Caco-2 (cell line): ENCODE results near the gene SIK3. TPM values are rescaled to one million over a fixed set of nuclear protein-coding genes. Genes with fewer than 3 reads are reported as not detected.

Experiments used
- BruUV-seq: library from RNA; stranded (reverse); fragments of 400-500 nt; replicated peaks from 2 replicates; lab custom pipeline; 2021; lab: Mats Ljungman, UMichigan
- CTCF ChIA-PET: fragments of 300-600 bp; sonication (Branson Sonifier 250); formaldehyde crosslinking; loops from one replicate; lab custom pipeline; 2022; ENCODE audit warnings: antibody characterized with exemption; lab: Charles Lee
- POLR2A ChIA-PET: fragments of 300-600 bp; sonication (Branson Sonifier 250); formaldehyde crosslinking; loops from one replicate; lab custom pipeline; 2022; ENCODE audit warnings: antibody characterized with exemption; lab: Charles Lee
- DNase-seq, 2 experiments: peaks; one replicate each; pipeline versions ENCODE4 v3.0.0 to v3.0.0-alpha.2; 2020 to 2022
- H3K27me3 ChIP-seq: replicated peaks from 2 replicates; pipeline ENCODE4 v1.6.0; 2011; ENCODE audit warnings: low read length; ENCODE audit not compliant: control insufficient read depth, insufficient read depth
- H3K36me3 ChIP-seq: 2 replicates; pipeline ENCODE4 v1.5.1; 2011; ENCODE audit warnings: low read length; ENCODE audit not compliant: control insufficient read depth, insufficient read depth
- H3K4me1 ChIP-seq: fragments of 250-450 bp; sonication (Bioruptor Pico); 2 replicates; pipeline ENCODE4 v1.5.1; 2020; ENCODE audit warnings: mild to moderate bottlenecking
- H3K4me3 ChIP-seq: 2 replicates; pipeline ENCODE4 v1.5.1; 2011; ENCODE audit warnings: low read depth, mild to moderate bottlenecking, control low read depth, low read length
- H3K9me3 ChIP-seq: fragments of 250-450 bp; sonication (Bioruptor Pico); 2 replicates; pipeline ENCODE4 v1.5.1; 2020; ENCODE audit warnings: mild to moderate bottlenecking, moderate library complexity
- H3K27ac Mint-ChIP-seq: one replicate; pipeline ENCODE4 v1.8.0; 2022; ENCODE audit warnings: mixed read lengths; ENCODE audit not compliant: unreplicated experiment
- H3K27me3 Mint-ChIP-seq: one replicate; pipeline ENCODE4 v1.8.0; 2022; ENCODE audit warnings: mixed read lengths; ENCODE audit not compliant: insufficient read depth, unreplicated experiment
- H3K36me3 Mint-ChIP-seq: one replicate; pipeline ENCODE4 v1.8.0; 2022; ENCODE audit warnings: mild to moderate bottlenecking, mixed read lengths; ENCODE audit not compliant: insufficient read depth, unreplicated experiment
- H3K4me1 Mint-ChIP-seq: one replicate; pipeline ENCODE4 v1.8.0; 2022; ENCODE audit warnings: low read depth, mixed read lengths; ENCODE audit not compliant: unreplicated experiment
- H3K4me3 Mint-ChIP-seq: one replicate; pipeline ENCODE4 v1.8.0; 2022; ENCODE audit warnings: mild to moderate bottlenecking, moderate library complexity, mixed read lengths; ENCODE audit not compliant: unreplicated experiment
- H3K9me3 Mint-ChIP-seq: one replicate; pipeline ENCODE4 v1.8.0; 2022; ENCODE audit warnings: mixed read lengths; ENCODE audit not compliant: unreplicated experiment
- CTCF ChIP-seq, 2 experiments: fragments of 200-600 bp in 1 of 2; IDR thresholded peaks; 1 replicate in 1 of 2; 2 replicates in 1 of 2; pipeline versions ENCODE4 v1.5.1 to v1.8.0; 2011 to 2022; ENCODE audit warnings: antibody characterized with exemption in 1 of 2, control low read depth in 1 of 2, inconsistent platforms in 1 of 2, low read depth in 1 of 2, low read length in 1 of 2, mild to moderate bottlenecking in 1 of 2, moderate library complexity in 1 of 2; ENCODE audit not compliant: insufficient read depth in 1 of 2, severe bottlenecking in 1 of 2, unreplicated experiment in 1 of 2
- intact Hi-C: fragments of 100-400 bp; cut with micrococcal nuclease; formaldehyde crosslinking; loops from one replicate; pipeline ENCODE4 v1.10.0; 2022; ENCODE audit not compliant: unreplicated experiment
- total RNA-seq: library from RNA; stranded (reverse); gene quantifications from 2 replicates; pipeline ENCODE4 v1.2.3, GENCODE V29; 2022

The SIK3 gene
- total RNA-seq, 1 experiment from 2014 or later, result 65.7 TPM

GRCh38 chr11:116980136-116980793 lies 118.0 kb downstream of the SIK3 start:
- Mint-ChIP-seq H3K9me3 (no peaks in the 10 kb centered on the region), H3K36me3 (peaks cover 9% of the 10 kb centered on the region), H3K4me3 (no peak overlapping the region), H3K27ac (no peak overlapping the region), H3K4me1 (peaks cover 14% of the 10 kb centered on the region), H3K27me3 (no peaks in the 10 kb centered on the region)
- Histone ChIP-seq H3K27me3 (no peaks in the 10 kb centered on the region), H3K36me3 (no peaks in the 10 kb centered on the region; the same call in 1 of the 2 replicates), H3K4me3 (no peak overlapping the region), H3K9me3 (no peaks in the 10 kb centered on the region), H3K4me1 (peaks cover 8% of the 10 kb centered on the region; the same call in 1 of the 2 replicates)
- ChIA-PET POLR2A (no interaction called here), CTCF (interaction anchor here (0.6 to 1.0 kb wide), 2 partner anchors 14 to 118 kb away, joined by 3 read pairs; no protein-coding TSS in a partner anchor)
- no peak for DNase-seq
- no peak for TF ChIP-seq CTCF (IDR thresholded peaks at IDR 0.05; ENCODE audit: insufficient read depth in 1 of 2, low read depth in 1 of 2, low read length in 1 of 2, severe bottlenecking in 1 of 2, unreplicated experiment in 1 of 2)
- intact Hi-C loops, result no loop called here
- BruUV-seq, result no TSS peak

GRCh38 chr11:116976941-116977570 lies 121.2 kb downstream of the SIK3 start:
- CTCF ChIA-PET, result no interaction called here
- intact Hi-C loops, result no loop called here
- H3K36me3 Mint-ChIP-seq, result peaks cover 4% of the 10 kb centered on the region
- no peak for DNase-seq
- H3K27ac Mint-ChIP-seq, result no peak overlapping the region
- H3K4me3 Mint-ChIP-seq, result no peak overlapping the region
- no peaks in the 10 kb centered on the region for H3K9me3 Mint-ChIP-seq
- TF ChIP-seq CTCF (IDR thresholded peaks at IDR 0.05; ENCODE audit: insufficient read depth in 1 of 2, low read depth in 1 of 2, low read length in 1 of 2, severe bottlenecking in 1 of 2, unreplicated experiment in 1 of 2), result no peak
- H3K27me3 ChIP-seq, result no peaks in the 10 kb centered on the region
- H3K4me1 ChIP-seq, result peaks cover 21% of the 10 kb centered on the region
- no TSS peak for BruUV-seq
- H3K36me3 ChIP-seq, result no peaks in the 10 kb centered on the region; the same call in 1 of the 2 replicates
- peaks cover 28% of the 10 kb centered on the region for H3K4me1 Mint-ChIP-seq
- no peaks in the 10 kb centered on the region for H3K27me3 Mint-ChIP-seq
- POLR2A ChIA-PET, result no interaction called here
- H3K9me3 ChIP-seq, result no peaks in the 10 kb centered on the region
- no peak overlapping the region for H3K4me3 ChIP-seq

GRCh38 chr11:116975661-116976060 lies 122.6 kb downstream of the SIK3 start:
- Histone ChIP-seq H3K4me3 (no peak overlapping the region), H3K9me3 (no peaks in the 10 kb centered on the region), H3K4me1 (peaks cover 25% of the 10 kb centered on the region), H3K27me3 (no peaks in the 10 kb centered on the region), H3K36me3 (no peaks in the 10 kb centered on the region; the same call in 1 of the 2 replicates)
- BruUV-seq, result no TSS peak
- ChIA-PET POLR2A (no interaction called here), CTCF (no interaction called here)
- intact Hi-C loops, result no loop called here
- DNase-seq, result no peak
- Mint-ChIP-seq H3K9me3 (no peaks in the 10 kb centered on the region), H3K4me1 (peaks cover 36% of the 10 kb centered on the region), H3K27me3 (no peaks in the 10 kb centered on the region), H3K27ac (no peak overlapping the region), H3K36me3 (peaks cover 4% of the 10 kb centered on the region), H3K4me3 (no peak overlapping the region)
- TF ChIP-seq CTCF (IDR thresholded peaks at IDR 0.05; ENCODE audit: insufficient read depth in 1 of 2, low read depth in 1 of 2, low read length in 1 of 2, severe bottlenecking in 1 of 2, unreplicated experiment in 1 of 2), result no peak
